Measurements from ENCODE around the gene PERM1. TPM values are rescaled to one million over a fixed set of nuclear protein-coding genes. Genes with fewer than 3 reads are reported as not detected.
A peak's percentile ranks its signal among the peaks of the same experiment; 100 is the strongest.
"Not testable (repeated sequence)": the region's sequence is repeated elsewhere in the genome, so short reads cannot be mapped to it uniquely, and the experiment has no call there.

Gene PERM1
- total RNA-seq, 1 experiment from 2014 or later, result 1.5 TPM

DNA sequence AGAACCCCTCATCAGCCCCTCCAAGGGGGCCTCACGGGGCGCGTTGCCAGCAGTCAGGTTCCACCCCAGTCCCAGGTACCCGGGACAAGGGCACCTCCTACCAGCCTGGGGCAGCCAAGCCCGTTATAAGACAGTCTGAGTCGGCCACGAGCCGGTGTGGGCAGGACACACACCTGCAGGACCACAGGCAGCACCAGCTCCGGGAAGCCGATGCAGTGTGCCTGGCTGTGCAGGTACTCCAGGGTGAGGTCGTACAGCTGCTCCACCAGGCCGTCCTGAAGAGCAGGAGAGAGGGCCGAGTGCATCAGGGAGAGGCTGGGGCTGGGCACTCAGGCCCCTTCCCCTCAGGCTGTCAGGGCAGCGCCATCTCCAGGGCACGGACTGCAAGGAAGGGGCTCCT, 33.9 kb downstream of the PERM1 start:
- intact Hi-C loops (cut with micrococcal nuclease; ENCODE audit: unreplicated experiment) (no loop called here), in situ Hi-C loops (cut with HindIII; ENCODE audit: low pct_unique_long_range_greater_than_20kb, low sequenced_read_pairs) (no loop called here)
- no TSS peak for BruUV-seq (replicated peaks)
- Histone ChIP-seq H3K9me3 (ENCODE audit: control insufficient read depth, insufficient read depth, low read depth, low read length) (no peaks in the 10 kb centered on the region), H3K27me3 (ENCODE audit: control insufficient read depth, insufficient read depth, low read length) (no peaks in the 10 kb centered on the region), H3K4me3 (ENCODE audit: low read depth in 2 of 2, low read length in 2 of 2) (no peak overlapping the region), H3K36me3 (ENCODE audit: control insufficient read depth, insufficient read depth, low read length) (peaks cover 2% of the 10 kb centered on the region), H3K4me1 (ENCODE audit: control insufficient read depth, insufficient read depth, low read length) (peaks cover 29% of the 10 kb centered on the region), H3K27ac (ENCODE audit: low read length) (no peak overlapping the region)
- no peak for ATAC-seq
- ChIA-PET CTCF (no interaction called here), POLR2A (no interaction called here)
- TF ChIP-seq SIN3A (IDR thresholded peaks at IDR 0.05; ENCODE audit: borderline replicate concordance, insufficient read depth, low read depth, low read length) (no peak), POLR2AphosphoS5 (IDR thresholded peaks at IDR 0.05; ENCODE audit: low read depth, low read length) (no peak), TCF7L2 (IDR thresholded peaks at IDR 0.05; ENCODE audit: low read depth, low read length) (no peak)
- TF ChIP-seq, protein P1, sequence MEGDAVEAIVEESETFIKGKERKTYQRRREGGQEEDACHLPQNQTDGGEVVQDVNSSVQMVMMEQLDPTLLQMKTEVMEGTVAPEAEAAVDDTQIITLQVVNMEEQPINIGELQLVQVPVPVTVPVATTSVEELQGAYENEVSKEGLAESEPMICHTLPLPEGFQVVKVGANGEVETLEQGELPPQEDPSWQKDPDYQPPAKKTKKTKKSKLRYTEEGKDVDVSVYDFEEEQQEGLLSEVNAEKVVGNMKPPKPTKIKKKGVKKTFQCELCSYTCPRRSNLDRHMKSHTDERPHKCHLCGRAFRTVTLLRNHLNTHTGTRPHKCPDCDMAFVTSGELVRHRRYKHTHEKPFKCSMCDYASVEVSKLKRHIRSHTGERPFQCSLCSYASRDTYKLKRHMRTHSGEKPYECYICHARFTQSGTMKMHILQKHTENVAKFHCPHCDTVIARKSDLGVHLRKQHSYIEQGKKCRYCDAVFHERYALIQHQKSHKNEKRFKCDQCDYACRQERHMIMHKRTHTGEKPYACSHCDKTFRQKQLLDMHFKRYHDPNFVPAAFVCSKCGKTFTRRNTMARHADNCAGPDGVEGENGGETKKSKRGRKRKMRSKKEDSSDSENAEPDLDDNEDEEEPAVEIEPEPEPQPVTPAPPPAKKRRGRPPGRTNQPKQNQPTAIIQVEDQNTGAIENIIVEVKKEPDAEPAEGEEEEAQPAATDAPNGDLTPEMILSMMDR (IDR thresholded peaks at IDR 0.05), result no peak
- TF ChIP-seq, protein P2, sequence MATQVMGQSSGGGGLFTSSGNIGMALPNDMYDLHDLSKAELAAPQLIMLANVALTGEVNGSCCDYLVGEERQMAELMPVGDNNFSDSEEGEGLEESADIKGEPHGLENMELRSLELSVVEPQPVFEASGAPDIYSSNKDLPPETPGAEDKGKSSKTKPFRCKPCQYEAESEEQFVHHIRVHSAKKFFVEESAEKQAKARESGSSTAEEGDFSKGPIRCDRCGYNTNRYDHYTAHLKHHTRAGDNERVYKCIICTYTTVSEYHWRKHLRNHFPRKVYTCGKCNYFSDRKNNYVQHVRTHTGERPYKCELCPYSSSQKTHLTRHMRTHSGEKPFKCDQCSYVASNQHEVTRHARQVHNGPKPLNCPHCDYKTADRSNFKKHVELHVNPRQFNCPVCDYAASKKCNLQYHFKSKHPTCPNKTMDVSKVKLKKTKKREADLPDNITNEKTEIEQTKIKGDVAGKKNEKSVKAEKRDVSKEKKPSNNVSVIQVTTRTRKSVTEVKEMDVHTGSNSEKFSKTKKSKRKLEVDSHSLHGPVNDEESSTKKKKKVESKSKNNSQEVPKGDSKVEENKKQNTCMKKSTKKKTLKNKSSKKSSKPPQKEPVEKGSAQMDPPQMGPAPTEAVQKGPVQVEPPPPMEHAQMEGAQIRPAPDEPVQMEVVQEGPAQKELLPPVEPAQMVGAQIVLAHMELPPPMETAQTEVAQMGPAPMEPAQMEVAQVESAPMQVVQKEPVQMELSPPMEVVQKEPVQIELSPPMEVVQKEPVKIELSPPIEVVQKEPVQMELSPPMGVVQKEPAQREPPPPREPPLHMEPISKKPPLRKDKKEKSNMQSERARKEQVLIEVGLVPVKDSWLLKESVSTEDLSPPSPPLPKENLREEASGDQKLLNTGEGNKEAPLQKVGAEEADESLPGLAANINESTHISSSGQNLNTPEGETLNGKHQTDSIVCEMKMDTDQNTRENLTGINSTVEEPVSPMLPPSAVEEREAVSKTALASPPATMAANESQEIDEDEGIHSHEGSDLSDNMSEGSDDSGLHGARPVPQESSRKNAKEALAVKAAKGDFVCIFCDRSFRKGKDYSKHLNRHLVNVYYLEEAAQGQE (IDR thresholded peaks at IDR 0.05; ENCODE audit: insufficient read depth in 1 of 2, low read depth in 2 of 2, low read length in 1 of 2), result no peak
- no peak for DNase-seq (ENCODE audit: low read depth, low spot score)

DNA sequence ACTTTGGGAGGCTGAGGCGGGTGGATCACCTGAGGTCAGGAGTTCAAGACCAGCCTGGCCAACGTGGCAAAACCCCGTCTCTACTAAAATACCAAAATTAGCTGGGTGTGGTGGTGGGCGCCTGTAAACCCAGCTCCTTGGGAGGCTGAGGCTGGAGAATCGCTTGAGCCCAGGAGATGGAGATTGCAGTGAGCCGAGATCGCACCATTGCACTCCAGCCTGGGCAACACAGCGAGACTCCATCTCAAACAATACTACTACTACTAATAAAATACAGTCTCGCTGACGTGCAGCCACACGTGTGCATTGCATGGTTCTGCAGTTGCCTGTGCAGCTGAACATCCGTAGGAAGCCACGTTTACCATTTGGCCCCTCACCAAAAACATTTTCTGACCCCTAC, 35.1 kb downstream of the PERM1 start:
- in situ Hi-C loops (cut with HindIII; ENCODE audit: low pct_unique_long_range_greater_than_20kb, low sequenced_read_pairs); H3K4me3 ChIP-seq (ENCODE audit: low read depth in 2 of 2, low read length in 2 of 2); H3K27me3 ChIP-seq (ENCODE audit: control insufficient read depth, insufficient read depth, low read length); H3K36me3 ChIP-seq (ENCODE audit: control insufficient read depth, insufficient read depth, low read length); H3K9me3 ChIP-seq (ENCODE audit: control insufficient read depth, insufficient read depth, low read depth, low read length); H3K27ac ChIP-seq (ENCODE audit: low read length); POLR2A ChIA-PET; BruUV-seq (replicated peaks); ATAC-seq; intact Hi-C loops (cut with micrococcal nuclease; ENCODE audit: unreplicated experiment); DNase-seq (ENCODE audit: low read depth, low spot score): not testable (repeated sequence)
- peaks cover 33% of the 10 kb centered on the region for H3K4me1 ChIP-seq (ENCODE audit: control insufficient read depth, insufficient read depth, low read length)
- CTCF ChIA-PET, result interaction anchor here (1.2 kb wide), 1 partner anchor 9 kb away, joined by 3 read pairs; no protein-coding TSS in a partner anchor

DNA sequence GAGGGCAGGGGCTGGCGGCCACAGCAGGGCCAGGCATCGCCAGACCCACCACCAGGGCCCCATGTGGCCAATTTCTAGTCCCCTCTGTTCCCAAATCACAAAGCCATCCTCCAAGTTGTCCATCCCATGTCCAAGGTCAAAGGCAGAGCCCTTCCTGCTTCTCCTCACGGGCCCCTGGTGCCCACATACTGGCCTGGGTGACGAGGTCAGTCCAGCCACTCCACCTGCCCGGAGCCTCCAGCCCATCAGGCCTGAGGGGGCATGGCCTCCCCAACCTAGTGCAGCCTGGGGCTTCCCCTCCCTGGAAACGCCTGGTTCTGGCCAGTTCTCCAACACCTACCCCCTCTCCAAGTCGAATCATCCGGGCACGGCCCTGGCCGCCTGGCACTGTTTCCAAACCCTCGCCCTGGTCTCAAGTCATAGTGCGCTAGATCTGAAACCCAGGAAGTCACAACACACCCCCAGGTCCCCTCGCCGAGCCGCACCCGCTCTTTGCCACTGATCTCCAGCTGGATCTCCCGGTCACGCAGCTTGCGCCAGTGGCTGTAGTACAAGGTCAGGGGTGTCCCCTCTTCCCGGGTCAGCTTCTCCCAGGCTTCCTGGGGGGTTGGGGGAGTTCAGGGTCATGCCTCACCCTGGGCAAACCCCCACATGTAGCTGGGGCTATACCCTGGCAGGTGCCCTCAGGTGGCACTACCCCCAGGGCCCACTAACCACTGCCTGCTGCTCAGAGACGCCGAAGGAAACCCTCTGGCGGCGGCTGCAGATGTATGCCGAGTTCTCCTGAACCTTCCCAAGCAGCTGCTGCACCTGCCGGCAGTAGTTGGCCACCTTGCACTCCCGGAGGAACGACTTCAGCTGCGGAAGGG, 36.0 kb downstream of the PERM1 start:
- intact Hi-C loops (cut with micrococcal nuclease; ENCODE audit: unreplicated experiment) (no loop called here), in situ Hi-C loops (cut with HindIII; ENCODE audit: low pct_unique_long_range_greater_than_20kb, low sequenced_read_pairs) (no loop called here)
- DNase-seq (ENCODE audit: low read depth, low spot score) (no peak), ATAC-seq (no peak)
- Histone ChIP-seq H3K27me3 (ENCODE audit: control insufficient read depth, insufficient read depth, low read length) (no peaks in the 10 kb centered on the region), H3K36me3 (ENCODE audit: control insufficient read depth, insufficient read depth, low read length) (no peaks in the 10 kb centered on the region; the same call in none of the 2 replicates), H3K9me3 (ENCODE audit: control insufficient read depth, insufficient read depth, low read depth, low read length) (no peaks in the 10 kb centered on the region), H3K27ac (ENCODE audit: low read length) (peak overlapping the region; percentile 87), H3K4me1 (ENCODE audit: control insufficient read depth, insufficient read depth, low read length) (peaks cover 37% of the 10 kb centered on the region), H3K4me3 (ENCODE audit: low read depth in 2 of 2, low read length in 2 of 2) (no peak overlapping the region)
- TF ChIP-seq, protein P1 (IDR thresholded peaks at IDR 0.05), result no peak
- no peak for TF ChIP-seq SIN3A (IDR thresholded peaks at IDR 0.05; ENCODE audit: borderline replicate concordance, insufficient read depth, low read depth, low read length)
- no peak for TF ChIP-seq POLR2AphosphoS5 (IDR thresholded peaks at IDR 0.05; ENCODE audit: low read depth, low read length)
- TF ChIP-seq, protein P2 (IDR thresholded peaks at IDR 0.05; ENCODE audit: insufficient read depth in 1 of 2, low read depth in 2 of 2, low read length in 1 of 2), result no peak
- TF ChIP-seq TCF7L2 (IDR thresholded peaks at IDR 0.05; ENCODE audit: low read depth, low read length), result no peak
- CTCF ChIA-PET, result interaction anchor here (1.2 kb wide), 1 partner anchor 8 kb away, joined by 3 read pairs; no protein-coding TSS in a partner anchor
- no TSS peak for BruUV-seq (replicated peaks)
- POLR2A ChIA-PET, result no interaction called here

Data from Panc1 (cell line).